Cardiac fibroblast (primary cell): Measurements from ENCODE around the gene FKBP11.

Experiments
- DNase-seq, 2 donors: peaks; one replicate each; pipeline versions ENCODE4 v3.0.0 to v3.0.0-alpha.2; 2010; ENCODE audit warnings: low read depth in 2 of 2
- H3K4me3 ChIP-seq, 2 donors: replicated peaks in 1 of 2; 1 replicate in 1 of 2; 2 replicates in 1 of 2; pipeline ENCODE4 v1.5.1; 2011; ENCODE audit warnings: low read depth in 2 of 2, low read length in 2 of 2, mild to moderate bottlenecking in 2 of 2, moderate library complexity in 1 of 2
- TF ChIP-seq, protein P1 (sequence below): IDR thresholded peaks from one replicate; pipeline ENCODE4 v1.5.1; 2011; ENCODE audit warnings: low read depth, mild to moderate bottlenecking, low read length, inconsistent platforms

The FKBP11 gene

DNA sequence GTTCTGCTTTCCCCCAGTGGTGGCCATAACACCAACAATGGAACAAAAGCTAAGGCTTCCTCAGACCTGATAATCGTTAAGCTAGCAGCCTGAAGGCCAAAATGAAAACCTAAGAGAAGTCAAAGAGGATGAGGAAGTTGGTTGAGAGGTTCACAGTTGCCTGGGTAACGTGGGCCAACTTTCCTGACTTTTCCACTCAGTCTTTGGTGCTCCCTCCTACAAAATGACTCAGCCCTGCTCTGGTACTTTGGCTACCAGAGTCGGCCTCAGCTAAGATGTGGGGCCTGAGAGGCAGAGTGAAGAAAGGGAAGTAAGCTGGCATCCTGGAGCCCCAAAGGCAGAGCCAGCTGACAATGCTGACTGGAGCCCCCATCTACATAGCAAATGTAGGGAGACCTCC lies 14.9 kb upstream of the FKBP11 start:
- H3K4me3 ChIP-seq, result no peak overlapping the region
- TF ChIP-seq, protein P1, sequence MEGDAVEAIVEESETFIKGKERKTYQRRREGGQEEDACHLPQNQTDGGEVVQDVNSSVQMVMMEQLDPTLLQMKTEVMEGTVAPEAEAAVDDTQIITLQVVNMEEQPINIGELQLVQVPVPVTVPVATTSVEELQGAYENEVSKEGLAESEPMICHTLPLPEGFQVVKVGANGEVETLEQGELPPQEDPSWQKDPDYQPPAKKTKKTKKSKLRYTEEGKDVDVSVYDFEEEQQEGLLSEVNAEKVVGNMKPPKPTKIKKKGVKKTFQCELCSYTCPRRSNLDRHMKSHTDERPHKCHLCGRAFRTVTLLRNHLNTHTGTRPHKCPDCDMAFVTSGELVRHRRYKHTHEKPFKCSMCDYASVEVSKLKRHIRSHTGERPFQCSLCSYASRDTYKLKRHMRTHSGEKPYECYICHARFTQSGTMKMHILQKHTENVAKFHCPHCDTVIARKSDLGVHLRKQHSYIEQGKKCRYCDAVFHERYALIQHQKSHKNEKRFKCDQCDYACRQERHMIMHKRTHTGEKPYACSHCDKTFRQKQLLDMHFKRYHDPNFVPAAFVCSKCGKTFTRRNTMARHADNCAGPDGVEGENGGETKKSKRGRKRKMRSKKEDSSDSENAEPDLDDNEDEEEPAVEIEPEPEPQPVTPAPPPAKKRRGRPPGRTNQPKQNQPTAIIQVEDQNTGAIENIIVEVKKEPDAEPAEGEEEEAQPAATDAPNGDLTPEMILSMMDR, result no peak
- DNase-seq, result no peak

DNA sequence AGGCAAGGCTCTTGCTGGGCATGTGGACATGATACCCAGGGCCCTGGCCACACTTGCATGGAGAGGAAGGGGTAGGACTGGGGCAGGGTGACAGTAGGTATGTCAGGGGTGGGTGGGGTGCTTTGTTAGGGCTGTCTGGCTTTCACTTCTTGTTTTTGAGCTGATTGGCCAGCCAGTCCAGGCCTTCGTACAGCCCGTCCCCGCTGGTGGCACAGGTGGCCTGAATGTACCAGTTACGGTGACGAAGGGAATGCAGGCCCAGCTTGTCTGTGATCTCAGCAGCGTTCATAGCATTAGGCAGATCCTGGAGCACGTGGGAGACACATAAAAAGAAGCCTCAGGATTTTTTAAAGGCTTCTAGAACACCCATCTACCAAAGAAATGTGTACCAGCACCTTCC lies 13.5 kb upstream of the FKBP11 start:
- no peak for DNase-seq
- H3K4me3 ChIP-seq, result no peak overlapping the region
- TF ChIP-seq, protein P1, result no peak

DNA sequence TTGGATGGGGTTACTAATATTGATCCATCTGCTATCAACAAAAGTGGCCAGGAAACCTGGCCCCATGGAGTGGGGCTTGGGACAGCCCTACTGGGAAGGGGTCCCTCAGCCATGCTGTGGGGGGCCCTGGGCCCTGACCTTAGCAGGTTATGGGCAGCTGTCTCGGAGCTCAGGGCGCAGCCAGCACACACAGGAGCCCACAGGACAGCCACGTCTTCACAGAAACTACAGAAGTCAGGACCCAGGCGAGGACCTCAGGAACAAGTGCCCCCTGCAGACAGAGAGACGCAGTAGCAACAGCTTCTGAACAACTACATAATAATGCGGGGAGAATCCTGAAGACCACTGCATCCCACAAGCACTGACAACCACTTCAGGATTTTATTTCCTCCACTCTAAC lies 11.9 kb upstream of the FKBP11 start:
- no peak overlapping the region for H3K4me3 ChIP-seq
- no peak for DNase-seq
- TF ChIP-seq, protein P1, result peak; percentile 19

DNA sequence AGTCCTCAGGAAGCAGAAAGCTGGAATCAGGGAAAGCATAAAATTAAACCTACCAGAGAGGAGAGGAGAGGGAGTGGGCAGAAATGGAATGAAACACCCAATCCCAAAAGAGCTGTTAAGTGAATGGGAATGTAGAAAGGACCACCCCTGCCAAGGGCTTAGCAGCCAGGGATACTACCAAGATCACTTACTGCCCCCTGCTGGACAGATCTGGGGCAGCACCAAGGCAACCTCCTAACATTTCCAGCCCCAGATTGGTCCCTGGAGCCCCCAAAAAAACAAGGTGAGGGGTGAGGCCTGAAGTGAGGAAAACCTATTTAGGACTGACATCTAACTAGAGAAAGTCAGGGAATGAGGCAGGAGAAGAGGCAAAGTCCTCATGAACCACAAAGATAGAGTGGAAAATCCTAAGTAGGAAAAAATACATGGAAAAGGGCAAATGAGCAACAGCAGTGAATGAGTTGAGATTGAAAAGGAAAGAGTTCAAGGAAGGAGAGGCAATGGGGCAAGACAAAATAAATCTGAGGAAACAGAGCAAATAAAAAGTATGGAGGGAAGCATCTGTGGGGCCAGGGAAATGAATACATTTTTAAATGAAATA lies 11.2 kb upstream of the FKBP11 start:
- DNase-seq, result peak; percentile 77 to 84
- TF ChIP-seq, protein P1, result peak; percentile 95
- no peak overlapping the region for H3K4me3 ChIP-seq

DNA sequence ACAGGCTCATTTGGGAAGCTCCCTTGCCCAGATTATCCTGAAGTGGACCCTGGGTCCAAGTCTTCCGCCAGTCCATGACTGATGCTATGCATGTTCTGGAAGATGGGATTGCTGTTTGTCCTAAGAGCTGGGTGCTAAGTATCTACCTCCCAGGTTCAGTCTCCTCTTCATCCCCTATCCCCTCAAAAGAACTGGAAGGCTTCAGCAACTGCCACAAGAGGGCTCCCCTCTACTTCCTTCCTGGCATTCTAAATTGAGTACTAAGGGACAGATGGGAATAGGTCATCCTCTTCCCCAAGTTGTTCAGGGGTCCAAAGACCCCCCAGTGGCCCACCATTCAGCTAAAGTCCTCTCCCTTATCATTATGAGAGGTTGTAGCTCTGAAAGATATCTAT lies 9.0 kb upstream of the FKBP11 start:
- DNase-seq, result peak in 1 of 2 donors; percentile 13
- H3K4me3 ChIP-seq, result no peak overlapping the region
- TF ChIP-seq, protein P1, result no peak

DNA sequence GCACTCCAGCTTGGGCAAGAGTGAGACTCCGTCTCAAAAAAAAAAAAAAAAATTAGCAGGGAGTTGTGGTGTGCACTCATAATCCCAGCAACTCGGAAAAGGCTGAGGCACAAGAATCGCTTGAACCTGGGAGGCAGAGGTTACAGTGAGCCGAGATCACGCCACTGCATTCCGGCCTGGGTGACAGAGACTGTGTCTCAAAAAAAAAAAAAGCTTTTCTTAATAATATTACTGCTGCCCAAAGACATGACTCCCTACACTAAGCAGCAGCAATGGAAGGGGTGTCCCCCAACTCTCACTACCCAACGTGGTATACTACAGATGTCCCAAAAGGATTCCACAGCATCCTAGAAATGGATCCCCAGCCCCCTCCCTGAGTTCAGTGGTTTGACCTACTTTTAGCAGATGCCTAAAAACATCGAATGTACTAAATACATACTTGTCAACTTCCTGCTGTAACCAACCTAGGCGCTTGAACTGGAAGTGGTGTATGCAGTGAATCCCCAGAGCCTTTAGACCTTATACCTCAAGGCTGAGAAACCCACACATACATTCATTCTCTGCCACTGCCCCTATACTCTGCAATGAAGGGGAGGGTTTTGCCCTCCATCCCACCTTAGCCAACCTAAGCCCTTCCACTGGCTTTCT lies 8.5 kb upstream of the FKBP11 start:
- no peak for DNase-seq
- H3K4me3 ChIP-seq, result no peak overlapping the region
- TF ChIP-seq, protein P1, result no peak
